ENCODE measurements around the gene CHTF8.

DNA sequence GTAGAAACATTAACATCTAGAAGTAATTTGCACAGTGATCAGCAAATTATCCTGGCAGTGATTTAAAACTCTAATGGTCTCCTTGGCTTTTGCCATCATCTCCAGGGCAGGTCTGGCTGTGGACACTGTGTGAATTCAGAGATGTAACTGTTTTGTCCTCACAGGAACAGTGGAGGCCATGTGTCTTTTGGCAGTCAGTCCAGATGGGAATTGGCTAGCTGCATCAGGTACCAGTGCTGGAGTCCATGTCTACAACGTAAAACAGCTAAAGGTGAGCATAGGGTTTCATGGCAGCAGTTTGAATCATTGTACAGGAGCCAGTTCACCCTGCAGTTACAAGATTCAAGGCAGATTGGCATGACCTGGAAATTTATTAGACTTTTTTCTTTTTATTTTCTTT, 27.8 kb upstream of the CHTF8 start:
- TF ChIP-seq, protein P1, sequence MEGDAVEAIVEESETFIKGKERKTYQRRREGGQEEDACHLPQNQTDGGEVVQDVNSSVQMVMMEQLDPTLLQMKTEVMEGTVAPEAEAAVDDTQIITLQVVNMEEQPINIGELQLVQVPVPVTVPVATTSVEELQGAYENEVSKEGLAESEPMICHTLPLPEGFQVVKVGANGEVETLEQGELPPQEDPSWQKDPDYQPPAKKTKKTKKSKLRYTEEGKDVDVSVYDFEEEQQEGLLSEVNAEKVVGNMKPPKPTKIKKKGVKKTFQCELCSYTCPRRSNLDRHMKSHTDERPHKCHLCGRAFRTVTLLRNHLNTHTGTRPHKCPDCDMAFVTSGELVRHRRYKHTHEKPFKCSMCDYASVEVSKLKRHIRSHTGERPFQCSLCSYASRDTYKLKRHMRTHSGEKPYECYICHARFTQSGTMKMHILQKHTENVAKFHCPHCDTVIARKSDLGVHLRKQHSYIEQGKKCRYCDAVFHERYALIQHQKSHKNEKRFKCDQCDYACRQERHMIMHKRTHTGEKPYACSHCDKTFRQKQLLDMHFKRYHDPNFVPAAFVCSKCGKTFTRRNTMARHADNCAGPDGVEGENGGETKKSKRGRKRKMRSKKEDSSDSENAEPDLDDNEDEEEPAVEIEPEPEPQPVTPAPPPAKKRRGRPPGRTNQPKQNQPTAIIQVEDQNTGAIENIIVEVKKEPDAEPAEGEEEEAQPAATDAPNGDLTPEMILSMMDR (tag by site-specific recombination; IDR thresholded peaks at IDR 0.05) = no peak
- TF ChIP-seq ZNF530 (tag by site-specific recombination; IDR thresholded peaks at IDR 0.05; ENCODE audit: low read depth) (no peak), ZNF473 (tag by site-specific recombination; IDR thresholded peaks at IDR 0.05) (no peak), ZNF670 (tag by site-specific recombination; IDR thresholded peaks at IDR 0.05; ENCODE audit: low read depth) (no peak), ZFP3 (tag by site-specific recombination; IDR thresholded peaks at IDR 0.05; ENCODE audit: low read depth) (no peak), ZFP69B (tag by site-specific recombination; IDR thresholded peaks at IDR 0.05) (no peak), ZNF19 (tag by site-specific recombination; IDR thresholded peaks at IDR 0.05; ENCODE audit: low read depth) (no peak), ZNF548 (tag by site-specific recombination; IDR thresholded peaks at IDR 0.05) (no peak), ZFHX2 (tag by site-specific recombination; conservative IDR thresholded peaks at IDR 0.05) (no peak)
- TF ChIP-seq, protein P2, sequence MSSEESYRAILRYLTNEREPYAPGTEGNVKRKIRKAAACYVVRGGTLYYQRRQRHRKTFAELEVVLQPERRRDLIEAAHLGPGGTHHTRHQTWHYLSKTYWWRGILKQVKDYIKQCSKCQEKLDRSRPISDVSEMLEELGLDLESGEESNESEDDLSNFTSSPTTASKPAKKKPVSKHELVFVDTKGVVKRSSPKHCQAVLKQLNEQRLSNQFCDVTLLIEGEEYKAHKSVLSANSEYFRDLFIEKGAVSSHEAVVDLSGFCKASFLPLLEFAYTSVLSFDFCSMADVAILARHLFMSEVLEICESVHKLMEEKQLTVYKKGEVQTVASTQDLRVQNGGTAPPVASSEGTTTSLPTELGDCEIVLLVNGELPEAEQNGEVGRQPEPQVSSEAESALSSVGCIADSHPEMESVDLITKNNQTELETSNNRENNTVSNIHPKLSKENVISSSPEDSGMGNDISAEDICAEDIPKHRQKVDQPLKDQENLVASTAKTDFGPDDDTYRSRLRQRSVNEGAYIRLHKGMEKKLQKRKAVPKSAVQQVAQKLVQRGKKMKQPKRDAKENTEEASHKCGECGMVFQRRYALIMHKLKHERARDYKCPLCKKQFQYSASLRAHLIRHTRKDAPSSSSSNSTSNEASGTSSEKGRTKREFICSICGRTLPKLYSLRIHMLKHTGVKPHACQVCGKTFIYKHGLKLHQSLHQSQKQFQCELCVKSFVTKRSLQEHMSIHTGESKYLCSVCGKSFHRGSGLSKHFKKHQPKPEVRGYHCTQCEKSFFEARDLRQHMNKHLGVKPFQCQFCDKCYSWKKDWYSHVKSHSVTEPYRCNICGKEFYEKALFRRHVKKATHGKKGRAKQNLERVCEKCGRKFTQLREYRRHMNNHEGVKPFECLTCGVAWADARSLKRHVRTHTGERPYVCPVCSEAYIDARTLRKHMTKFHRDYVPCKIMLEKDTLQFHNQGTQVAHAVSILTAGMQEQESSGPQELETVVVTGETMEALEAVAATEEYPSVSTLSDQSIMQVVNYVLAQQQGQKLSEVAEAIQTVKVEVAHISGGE (tag by site-specific recombination; conservative IDR thresholded peaks at IDR 0.05; ENCODE audit: low read depth) = no peak
- TF ChIP-seq, protein P3, sequence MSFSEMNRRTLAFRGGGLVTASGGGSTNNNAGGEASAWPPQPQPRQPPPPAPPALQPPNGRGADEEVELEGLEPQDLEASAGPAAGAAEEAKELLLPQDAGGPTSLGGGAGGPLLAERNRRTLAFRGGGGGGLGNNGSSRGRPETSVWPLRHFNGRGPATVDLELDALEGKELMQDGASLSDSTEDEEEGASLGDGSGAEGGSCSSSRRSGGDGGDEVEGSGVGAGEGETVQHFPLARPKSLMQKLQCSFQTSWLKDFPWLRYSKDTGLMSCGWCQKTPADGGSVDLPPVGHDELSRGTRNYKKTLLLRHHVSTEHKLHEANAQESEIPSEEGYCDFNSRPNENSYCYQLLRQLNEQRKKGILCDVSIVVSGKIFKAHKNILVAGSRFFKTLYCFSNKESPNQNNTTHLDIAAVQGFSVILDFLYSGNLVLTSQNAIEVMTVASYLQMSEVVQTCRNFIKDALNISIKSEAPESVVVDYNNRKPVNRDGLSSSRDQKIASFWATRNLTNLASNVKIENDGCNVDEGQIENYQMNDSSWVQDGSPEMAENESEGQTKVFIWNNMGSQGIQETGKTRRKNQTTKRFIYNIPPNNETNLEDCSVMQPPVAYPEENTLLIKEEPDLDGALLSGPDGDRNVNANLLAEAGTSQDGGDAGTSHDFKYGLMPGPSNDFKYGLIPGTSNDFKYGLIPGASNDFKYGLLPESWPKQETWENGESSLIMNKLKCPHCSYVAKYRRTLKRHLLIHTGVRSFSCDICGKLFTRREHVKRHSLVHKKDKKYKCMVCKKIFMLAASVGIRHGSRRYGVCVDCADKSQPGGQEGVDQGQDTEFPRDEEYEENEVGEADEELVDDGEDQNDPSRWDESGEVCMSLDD (tag by site-specific recombination; IDR thresholded peaks at IDR 0.05) = no peak
- TF ChIP-seq, protein P4, sequence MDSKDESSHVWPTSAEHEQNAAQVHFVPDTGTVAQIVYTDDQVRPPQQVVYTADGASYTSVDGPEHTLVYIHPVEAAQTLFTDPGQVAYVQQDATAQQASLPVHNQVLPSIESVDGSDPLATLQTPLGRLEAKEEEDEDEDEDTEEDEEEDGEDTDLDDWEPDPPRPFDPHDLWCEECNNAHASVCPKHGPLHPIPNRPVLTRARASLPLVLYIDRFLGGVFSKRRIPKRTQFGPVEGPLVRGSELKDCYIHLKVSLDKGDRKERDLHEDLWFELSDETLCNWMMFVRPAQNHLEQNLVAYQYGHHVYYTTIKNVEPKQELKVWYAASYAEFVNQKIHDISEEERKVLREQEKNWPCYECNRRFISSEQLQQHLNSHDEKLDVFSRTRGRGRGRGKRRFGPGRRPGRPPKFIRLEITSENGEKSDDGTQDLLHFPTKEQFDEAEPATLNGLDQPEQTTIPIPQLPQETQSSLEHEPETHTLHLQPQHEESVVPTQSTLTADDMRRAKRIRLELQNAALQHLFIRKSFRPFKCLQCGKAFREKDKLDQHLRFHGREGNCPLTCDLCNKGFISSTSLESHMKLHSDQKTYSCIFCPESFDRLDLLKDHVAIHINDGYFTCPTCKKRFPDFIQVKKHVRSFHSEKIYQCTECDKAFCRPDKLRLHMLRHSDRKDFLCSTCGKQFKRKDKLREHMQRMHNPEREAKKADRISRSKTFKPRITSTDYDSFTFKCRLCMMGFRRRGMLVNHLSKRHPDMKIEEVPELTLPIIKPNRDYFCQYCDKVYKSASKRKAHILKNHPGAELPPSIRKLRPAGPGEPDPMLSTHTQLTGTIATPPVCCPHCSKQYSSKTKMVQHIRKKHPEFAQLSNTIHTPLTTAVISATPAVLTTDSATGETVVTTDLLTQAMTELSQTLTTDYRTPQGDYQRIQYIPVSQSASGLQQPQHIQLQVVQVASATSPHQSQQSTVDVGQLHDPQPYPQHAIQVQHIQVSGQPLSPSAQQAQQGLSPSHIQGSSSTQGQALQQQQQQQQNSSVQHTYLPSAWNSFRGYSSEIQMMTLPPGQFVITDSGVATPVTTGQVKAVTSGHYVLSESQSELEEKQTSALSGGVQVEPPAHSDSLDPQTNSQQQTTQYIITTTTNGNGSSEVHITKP (tag by site-specific recombination; IDR thresholded peaks at IDR 0.05) = no peak

Data from HEK293 (cell line).